ENCODE measurements around the gene ACSBG1.

Gene ACSBG1

GRCh38 chr15:78213425-78213750 lies 21.0 kb downstream of the ACSBG1 start:
- H3K27ac ChIP-seq (ENCODE audit: low read depth, low read length) = no peak overlapping the region
- no peak overlapping the region for H3K9ac ChIP-seq (ENCODE audit: low read length)
- no peaks in the 10 kb centered on the region for H3K4me1 ChIP-seq (ENCODE audit: control insufficient read depth, low read depth, low read length)
- H3K4ac ChIP-seq (ENCODE audit: low read depth, low read length) = no peak overlapping the region
- H3K36me3 ChIP-seq (ENCODE audit: control insufficient read depth, insufficient read depth, low read length) = no peaks in the 10 kb centered on the region
- H2BK120ac ChIP-seq (ENCODE audit: low read depth, low read length) = no peak overlapping the region
- no peaks in the 10 kb centered on the region for H3K79me1 ChIP-seq (ENCODE audit: low read length)
- H3K4me3 ChIP-seq (ENCODE audit: low read length) = no peak overlapping the region
- DNase-seq = no peak
- no peaks in the 10 kb centered on the region for H3K27me3 ChIP-seq (ENCODE audit: insufficient read depth, low read length, poor library complexity)
- H3K79me2 ChIP-seq (ENCODE audit: control insufficient read depth, insufficient read depth, low read length) = no peaks in the 10 kb centered on the region
- no peak overlapping the region for H2BK5ac ChIP-seq (ENCODE audit: low read length)
- no CpG with 5 or more reads among the region's 6 CpGs for WGBS (ENCODE audit: extremely low coverage, insufficient coverage, low lambda C conversion rate)
- no peak overlapping the region for H3K23ac ChIP-seq (ENCODE audit: low read length)
- H4K8ac ChIP-seq (ENCODE audit: low read depth, low read length) = no peak overlapping the region
- H3K56ac ChIP-seq (ENCODE audit: low read length) = no peak overlapping the region
- H3K4me2 ChIP-seq (ENCODE audit: low read length) = no peak overlapping the region
- H3K18ac ChIP-seq (ENCODE audit: low read length) = no peak overlapping the region
- H2AK5ac ChIP-seq (ENCODE audit: low read length) = no peak overlapping the region
- H4K5ac ChIP-seq (ENCODE audit: low read length) = no peak overlapping the region
- no peak overlapping the region for H2BK15ac ChIP-seq (replicated peaks; ENCODE audit: low read depth)

- Histone ChIP-seq H2BK120ac (ENCODE audit: low read depth, low read length) (no peak overlapping the region), H3K4ac (ENCODE audit: low read depth, low read length) (no peak overlapping the region), H3K4me1 (ENCODE audit: control insufficient read depth, low read depth, low read length) (no peaks in the 10 kb centered on the region), H2BK5ac (ENCODE audit: low read length) (no peak overlapping the region), H3K79me1 (ENCODE audit: low read length) (no peaks in the 10 kb centered on the region), H3K56ac (ENCODE audit: low read length) (no peak overlapping the region), H4K8ac (ENCODE audit: low read depth, low read length) (no peak overlapping the region), H4K5ac (ENCODE audit: low read length) (no peak overlapping the region), H3K4me2 (ENCODE audit: low read length) (no peak overlapping the region), H3K27ac (ENCODE audit: low read depth, low read length) (no peak overlapping the region), H3K18ac (ENCODE audit: low read length) (no peak overlapping the region), H3K36me3 (ENCODE audit: control insufficient read depth, insufficient read depth, low read length) (no peaks in the 10 kb centered on the region), H2BK15ac (replicated peaks; ENCODE audit: low read depth) (no peak overlapping the region), H3K4me3 (ENCODE audit: low read length) (no peak overlapping the region), H3K9ac (ENCODE audit: low read length) (no peak overlapping the region), H2AK5ac (ENCODE audit: low read length) (no peak overlapping the region), H3K79me2 (ENCODE audit: control insufficient read depth, insufficient read depth, low read length) (no peaks in the 10 kb centered on the region), H3K23ac (ENCODE audit: low read length) (no peak overlapping the region), H3K27me3 (ENCODE audit: insufficient read depth, low read length, poor library complexity) (no peaks in the 10 kb centered on the region)
- no CpG with 5 or more reads among the region's 17 CpGs for WGBS (ENCODE audit: extremely low coverage, insufficient coverage, low lambda C conversion rate)
- DNase-seq = peak; percentile 60
Observed at GRCh38 chr15:78212546-78213424, 21.6 kb downstream of the ACSBG1 start.

- Histone ChIP-seq H3K79me2 (ENCODE audit: control insufficient read depth, insufficient read depth, low read length) (no peaks in the 10 kb centered on the region), H3K56ac (ENCODE audit: low read length) (no peak overlapping the region), H2AK5ac (ENCODE audit: low read length) (no peak overlapping the region), H3K36me3 (ENCODE audit: control insufficient read depth, insufficient read depth, low read length) (no peaks in the 10 kb centered on the region), H3K9ac (ENCODE audit: low read length) (no peak overlapping the region), H4K8ac (ENCODE audit: low read depth, low read length) (no peak overlapping the region), H2BK15ac (replicated peaks; ENCODE audit: low read depth) (no peak overlapping the region), H3K4me1 (ENCODE audit: control insufficient read depth, low read depth, low read length) (no peaks in the 10 kb centered on the region), H4K5ac (ENCODE audit: low read length) (no peak overlapping the region), H2BK5ac (ENCODE audit: low read length) (no peak overlapping the region), H3K18ac (ENCODE audit: low read length) (no peak overlapping the region), H3K79me1 (ENCODE audit: low read length) (no peaks in the 10 kb centered on the region), H3K27ac (ENCODE audit: low read depth, low read length) (no peak overlapping the region), H2BK120ac (ENCODE audit: low read depth, low read length) (no peak overlapping the region), H3K4me3 (ENCODE audit: low read length) (no peak overlapping the region), H3K27me3 (ENCODE audit: insufficient read depth, low read length, poor library complexity) (no peaks in the 10 kb centered on the region), H3K4me2 (ENCODE audit: low read length) (no peak overlapping the region), H3K23ac (ENCODE audit: low read length) (no peak overlapping the region), H3K4ac (ENCODE audit: low read depth, low read length) (no peak overlapping the region)
- no CpG with 5 or more reads among the region's 10 CpGs for WGBS (ENCODE audit: extremely low coverage, insufficient coverage, low lambda C conversion rate)
- no peak for DNase-seq
Observed at GRCh38 chr15:78212008-78212407, 22.4 kb downstream of the ACSBG1 start.

- no peak overlapping the region for H3K4ac ChIP-seq (ENCODE audit: low read depth, low read length)
Observed at GRCh38 chr15:78211189-78211921, 23.0 kb downstream of the ACSBG1 start.

GRCh38 chr15:78210349-78210717 lies 24.0 kb downstream of the ACSBG1 start:
- Histone ChIP-seq H3K4me3 (ENCODE audit: low read length) (no peak overlapping the region), H2AK5ac (ENCODE audit: low read length) (no peak overlapping the region), H3K27me3 (ENCODE audit: insufficient read depth, low read length, poor library complexity) (no peaks in the 10 kb centered on the region), H3K79me1 (ENCODE audit: low read length) (no peaks in the 10 kb centered on the region), H3K79me2 (ENCODE audit: control insufficient read depth, insufficient read depth, low read length) (no peaks in the 10 kb centered on the region), H3K4ac (ENCODE audit: low read depth, low read length) (no peak overlapping the region), H4K5ac (ENCODE audit: low read length) (no peak overlapping the region), H2BK15ac (replicated peaks; ENCODE audit: low read depth) (no peak overlapping the region), H2BK5ac (ENCODE audit: low read length) (no peak overlapping the region), H3K18ac (ENCODE audit: low read length) (no peak overlapping the region), H3K36me3 (ENCODE audit: control insufficient read depth, insufficient read depth, low read length) (no peaks in the 10 kb centered on the region), H3K4me1 (ENCODE audit: control insufficient read depth, low read depth, low read length) (no peaks in the 10 kb centered on the region), H2BK120ac (ENCODE audit: low read depth, low read length) (no peak overlapping the region), H3K23ac (ENCODE audit: low read length) (no peak overlapping the region), H3K56ac (ENCODE audit: low read length) (no peak overlapping the region), H4K8ac (ENCODE audit: low read depth, low read length) (no peak overlapping the region), H3K4me2 (ENCODE audit: low read length) (no peak overlapping the region), H3K9ac (ENCODE audit: low read length) (no peak overlapping the region), H3K27ac (ENCODE audit: low read depth, low read length) (no peak overlapping the region)
- WGBS (ENCODE audit: extremely low coverage, insufficient coverage, low lambda C conversion rate) = no CpG with 5 or more reads among the region's 5 CpGs
- no peak for DNase-seq

More at GRCh38 chr15:78211189-78211921, 23.0 kb downstream of the ACSBG1 start:
- Histone ChIP-seq H4K5ac (ENCODE audit: low read length) (no peak overlapping the region), H3K27me3 (ENCODE audit: insufficient read depth, low read length, poor library complexity) (no peaks in the 10 kb centered on the region), H3K4me2 (ENCODE audit: low read length) (no peak overlapping the region), H3K9ac (ENCODE audit: low read length) (no peak overlapping the region), H3K4me1 (ENCODE audit: control insufficient read depth, low read depth, low read length) (no peaks in the 10 kb centered on the region), H2AK5ac (ENCODE audit: low read length) (no peak overlapping the region), H2BK120ac (ENCODE audit: low read depth, low read length) (no peak overlapping the region), H3K4me3 (ENCODE audit: low read length) (no peak overlapping the region), H2BK5ac (ENCODE audit: low read length) (no peak overlapping the region), H3K36me3 (ENCODE audit: control insufficient read depth, insufficient read depth, low read length) (no peaks in the 10 kb centered on the region), H2BK15ac (replicated peaks; ENCODE audit: low read depth) (no peak overlapping the region), H3K56ac (ENCODE audit: low read length) (no peak overlapping the region), H3K79me1 (ENCODE audit: low read length) (no peaks in the 10 kb centered on the region), H3K18ac (ENCODE audit: low read length) (no peak overlapping the region), H3K79me2 (ENCODE audit: control insufficient read depth, insufficient read depth, low read length) (no peaks in the 10 kb centered on the region), H4K8ac (ENCODE audit: low read depth, low read length) (no peak overlapping the region), H3K27ac (ENCODE audit: low read depth, low read length) (no peak overlapping the region), H3K23ac (ENCODE audit: low read length) (no peak overlapping the region)
- DNase-seq = no peak
- WGBS (ENCODE audit: extremely low coverage, insufficient coverage, low lambda C conversion rate) = no CpG with 5 or more reads among the region's 12 CpGs
